GM19372 (cell line): ENCODE data around the gene NDUFAF7.
"Not testable (repeated sequence)": the region's sequence is repeated elsewhere in the genome, so short reads cannot be mapped to it uniquely, and the experiment has no call there.

Source experiments
- ATAC-seq: cut with Tn5 transposase; IDR thresholded peaks from one replicate; pipeline ENCODE4 v1.9.1; 2021; ENCODE audit warnings: mild to moderate bottlenecking, low read depth, moderate library complexity; ENCODE audit not compliant: unreplicated experiment

The NDUFAF7 gene

DNA sequence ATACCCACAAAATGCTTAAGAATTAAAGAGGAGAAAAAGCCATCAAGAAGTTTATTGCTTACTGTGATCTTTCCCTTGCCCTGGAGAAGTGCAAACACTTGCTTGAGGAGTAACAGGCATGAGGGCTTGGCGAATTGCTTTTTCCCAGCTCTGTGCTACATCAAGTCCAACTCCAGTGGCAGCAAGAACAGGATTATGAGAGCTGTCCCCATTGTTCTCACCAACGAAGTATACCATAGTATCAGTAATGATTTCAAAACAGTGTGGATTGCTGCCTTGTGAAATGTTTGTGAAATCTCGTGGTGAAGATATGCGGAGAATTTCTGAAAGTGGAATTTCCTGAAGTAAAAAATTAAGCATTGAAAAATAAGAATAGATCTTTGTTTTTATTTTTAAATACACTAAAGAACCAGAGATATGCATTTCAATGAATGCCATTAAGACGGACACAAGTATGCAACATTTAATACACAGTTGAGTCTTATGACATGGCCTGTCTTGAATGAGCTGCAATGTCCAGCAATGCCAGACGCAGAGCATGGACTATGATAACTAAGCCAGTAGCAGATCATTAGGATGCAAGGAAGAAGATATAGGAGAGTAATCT lies 43.0 kb downstream of the NDUFAF7 start:
- ATAC-seq, result no peak

DNA sequence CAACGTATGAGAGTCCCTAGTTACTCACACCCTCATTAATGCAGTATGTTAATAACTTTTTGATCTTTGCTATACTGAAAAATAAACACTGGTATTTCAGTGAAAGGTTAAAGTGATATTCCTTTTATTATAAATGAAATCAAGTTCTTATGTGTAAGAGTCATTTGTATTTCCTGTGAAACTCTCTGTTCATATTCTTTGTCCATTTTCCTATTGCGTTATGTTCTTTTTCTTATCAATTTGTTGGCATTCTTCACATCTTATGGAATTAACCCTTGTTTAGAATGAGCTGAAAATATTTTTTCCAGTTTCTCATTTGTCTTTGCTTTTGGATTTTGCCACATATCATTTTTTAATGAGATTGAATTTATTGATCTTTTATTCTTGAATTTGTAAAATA lies 44.8 kb downstream of the NDUFAF7 start:
- ATAC-seq, result no peak

DNA sequence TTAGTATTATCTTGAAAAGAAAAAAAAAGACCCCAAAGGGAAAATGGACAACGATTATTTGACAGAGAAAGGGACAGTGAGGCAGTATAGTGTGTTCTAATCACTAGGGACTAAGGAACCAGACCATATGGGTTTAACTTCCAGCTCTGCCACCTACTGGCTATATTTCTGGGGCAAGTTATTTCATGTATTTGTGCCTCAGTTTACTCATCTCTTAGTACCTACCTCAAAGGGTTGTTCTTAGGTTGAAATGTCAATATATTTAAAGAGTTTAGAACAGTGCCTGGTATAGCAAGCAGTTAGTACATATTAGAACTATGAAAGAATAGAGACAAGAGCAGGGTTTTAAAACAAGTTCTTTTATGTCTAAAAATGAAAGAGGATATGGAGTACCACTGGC lies 50.5 kb downstream of the NDUFAF7 start:
- no peak for ATAC-seq

DNA sequence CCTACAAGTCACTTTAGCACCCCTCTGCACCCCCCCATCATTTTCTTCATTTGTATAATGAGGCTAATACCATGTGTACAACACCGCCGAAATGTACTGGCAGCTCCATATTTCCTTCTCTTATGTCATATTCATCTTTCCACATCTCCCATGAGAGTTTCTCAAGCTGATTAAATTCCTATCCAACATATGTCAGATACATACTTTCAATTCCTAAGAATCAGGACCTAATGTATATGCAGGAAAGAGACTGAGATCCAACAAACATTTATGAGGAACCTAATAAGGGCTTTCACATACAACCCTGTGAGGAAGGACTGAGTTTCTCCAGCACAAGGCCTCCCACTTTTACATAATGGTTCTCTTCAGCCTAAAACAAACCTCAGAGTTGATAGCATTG lies 51.3 kb downstream of the NDUFAF7 start:
- ATAC-seq, result no peak

DNA sequence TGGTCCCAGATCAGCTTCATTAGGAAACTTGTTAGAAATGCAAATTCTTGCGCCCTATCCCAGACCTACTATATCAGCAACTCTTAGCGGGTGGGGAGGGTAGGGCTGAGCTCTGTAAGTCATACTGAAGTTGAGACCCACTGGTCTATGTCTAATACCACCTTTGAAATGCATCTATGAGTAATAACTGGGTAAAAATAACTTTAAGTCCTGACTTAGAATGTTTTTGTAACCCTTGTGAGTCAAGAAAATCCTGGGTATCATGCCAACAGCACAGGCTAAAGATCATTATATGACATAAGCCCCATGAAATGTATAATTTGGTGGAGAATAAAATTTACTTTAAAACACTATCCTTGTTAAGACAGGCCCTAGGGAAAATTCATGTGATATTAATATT lies 51.7 kb downstream of the NDUFAF7 start:
- no peak for ATAC-seq

DNA sequence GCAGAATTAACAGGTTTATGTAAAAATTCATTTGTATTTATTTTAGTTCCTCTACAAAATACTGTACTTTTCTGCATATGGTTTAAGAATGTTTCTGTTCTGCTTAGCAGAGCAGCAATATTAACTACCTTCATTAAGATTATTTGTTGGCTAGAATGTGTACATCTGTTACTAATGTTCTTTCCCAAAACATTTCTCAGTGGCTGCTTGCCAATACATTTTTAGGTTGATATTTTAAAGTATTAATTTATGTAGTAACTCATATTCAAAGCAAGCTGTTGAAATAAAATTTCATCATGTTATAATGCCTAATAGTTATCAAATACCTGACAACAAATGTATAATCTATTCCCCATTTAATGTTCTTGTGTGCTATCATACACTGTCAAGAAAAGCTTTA lies 52.9 kb downstream of the NDUFAF7 start:
- no peak for ATAC-seq

DNA sequence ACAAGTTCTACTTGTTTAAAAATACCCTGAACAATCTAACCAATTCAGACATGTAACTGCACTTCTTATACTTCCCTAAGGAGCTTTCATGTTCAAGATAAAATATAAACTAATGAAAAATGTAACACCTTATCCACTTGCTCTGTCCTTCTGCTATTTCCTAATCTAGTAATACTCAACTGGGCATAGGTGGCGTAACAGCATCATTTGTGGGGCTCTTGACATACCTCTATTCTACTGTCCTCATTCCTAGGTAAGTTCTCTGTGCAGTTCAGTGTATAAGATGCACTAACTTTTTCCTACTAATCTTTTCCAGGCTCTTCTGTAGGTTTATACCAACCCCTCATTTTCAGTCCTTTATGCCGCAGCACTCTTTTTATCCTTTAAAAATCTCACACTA lies 56.5 kb downstream of the NDUFAF7 start:
- no peak for ATAC-seq

DNA sequence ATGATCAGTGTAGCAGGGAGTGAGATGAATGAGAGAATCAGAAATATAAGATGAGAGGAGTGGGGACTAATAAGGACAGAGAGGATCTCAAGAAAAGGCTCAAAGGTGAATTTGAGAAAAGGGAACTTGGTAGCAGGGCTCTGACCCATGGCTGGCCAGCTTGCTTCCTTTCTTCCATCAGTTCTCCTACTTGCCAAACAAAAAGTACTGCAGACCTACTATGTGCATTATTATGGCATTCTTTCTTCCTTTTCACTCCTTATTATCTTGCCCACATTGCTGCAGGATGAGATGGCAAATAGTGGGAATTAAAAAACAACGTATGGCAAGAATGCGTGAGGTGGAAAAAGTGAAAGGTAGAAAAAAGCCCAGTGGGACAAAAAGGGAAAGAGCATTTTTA lies 60.2 kb downstream of the NDUFAF7 start:
- ATAC-seq, result no peak

DNA sequence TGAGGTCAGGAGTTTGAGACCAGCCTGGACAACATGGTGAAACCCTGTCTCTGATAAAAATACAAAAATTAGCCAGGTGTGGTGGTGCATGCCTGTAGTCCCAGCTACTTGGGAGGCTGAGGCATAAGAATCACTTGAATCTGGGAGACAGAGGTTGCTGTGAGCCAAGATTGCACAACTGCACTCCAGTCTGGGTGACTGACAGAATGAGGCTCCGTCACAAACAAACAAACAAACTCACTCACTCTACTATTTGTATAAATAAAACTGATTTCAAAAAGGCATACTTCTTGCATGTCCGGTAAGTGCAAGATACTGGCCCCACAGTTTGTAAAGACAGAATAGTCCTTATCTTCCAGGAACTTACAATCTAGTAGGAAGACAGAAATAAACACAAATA lies 63.4 kb downstream of the NDUFAF7 start:
- ATAC-seq, result not testable (repeated sequence)

DNA sequence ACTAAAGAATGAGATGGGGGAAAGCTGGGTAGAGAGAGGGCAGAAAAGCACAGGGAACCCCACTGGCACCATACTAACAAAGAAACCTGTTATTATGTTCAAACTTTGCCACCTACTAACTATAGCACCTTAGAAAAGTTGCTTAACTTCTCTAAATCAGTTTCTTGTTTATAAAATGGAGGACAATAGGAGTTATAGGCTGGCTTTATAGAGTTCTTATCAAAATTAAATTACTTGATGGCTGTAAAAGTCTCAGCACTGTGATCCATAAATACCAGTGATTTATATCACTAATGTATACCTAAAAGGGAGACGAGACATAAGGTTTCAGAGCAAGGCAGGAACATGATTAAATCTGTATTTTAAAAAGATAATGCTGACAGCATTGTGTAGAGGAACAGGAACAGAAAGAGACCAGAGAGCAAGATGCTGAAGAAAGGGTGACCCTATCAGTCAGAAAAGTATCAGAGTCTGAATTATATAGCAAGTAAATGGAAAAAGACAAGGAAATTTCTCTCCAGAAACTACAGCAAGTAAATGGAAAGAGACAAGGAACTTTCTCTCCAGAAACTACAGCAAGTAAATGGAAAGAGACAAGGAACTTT lies 64.1 kb downstream of the NDUFAF7 start:
- ATAC-seq, result no peak

DNA sequence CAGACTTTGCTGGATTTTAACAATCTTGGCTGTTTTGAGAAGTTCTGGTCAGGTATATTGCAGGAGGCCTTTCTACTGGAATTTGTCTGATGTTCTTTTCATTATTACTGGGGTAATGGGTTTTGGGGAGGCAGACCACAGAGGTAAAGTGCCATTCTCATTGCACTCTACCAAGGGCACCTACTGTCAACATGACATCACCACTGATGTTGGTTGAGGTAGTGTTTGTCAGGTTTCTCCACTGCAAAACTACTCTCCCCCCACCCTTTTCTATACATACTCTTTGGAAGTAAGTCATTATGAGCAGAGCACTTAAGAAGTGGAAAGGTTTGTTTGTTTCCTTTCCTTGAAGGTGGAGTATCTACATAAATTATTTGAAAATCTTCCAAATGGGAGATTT lies 66.2 kb downstream of the NDUFAF7 start:
- ATAC-seq, result no peak
